GM19468 (cell line): Measurements from ENCODE around the gene ZFC3H1.

Experiments
- ATAC-seq: cut with Tn5 transposase; IDR thresholded peaks from one replicate; pipeline ENCODE4 v1.9.1; 2021; ENCODE audit warnings: mild to moderate bottlenecking, moderate library complexity, moderate number of reproducible peaks; ENCODE audit not compliant: unreplicated experiment; ENCODE audit errors: extremely low read depth

The ZFC3H1 gene

DNA sequence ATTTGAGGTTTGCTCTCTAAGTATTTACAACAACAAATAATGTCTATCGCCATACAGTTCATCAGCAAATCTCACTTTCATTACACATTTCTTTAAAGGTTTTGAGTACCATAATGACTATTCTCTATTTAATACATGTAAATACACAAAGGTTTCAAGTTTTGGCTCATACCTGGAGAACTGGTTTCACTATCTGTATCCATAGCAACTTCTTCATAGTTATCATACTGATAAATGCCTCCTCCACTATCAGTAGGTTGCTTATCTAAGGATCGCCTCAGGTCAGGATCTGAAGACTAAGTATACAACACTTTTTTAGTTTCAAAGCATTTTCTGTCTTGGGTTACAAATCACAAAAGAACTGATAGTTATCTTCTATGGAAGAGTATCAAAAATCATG is 21.4 kb downstream of the ZFC3H1 start:
- no peak for ATAC-seq

DNA sequence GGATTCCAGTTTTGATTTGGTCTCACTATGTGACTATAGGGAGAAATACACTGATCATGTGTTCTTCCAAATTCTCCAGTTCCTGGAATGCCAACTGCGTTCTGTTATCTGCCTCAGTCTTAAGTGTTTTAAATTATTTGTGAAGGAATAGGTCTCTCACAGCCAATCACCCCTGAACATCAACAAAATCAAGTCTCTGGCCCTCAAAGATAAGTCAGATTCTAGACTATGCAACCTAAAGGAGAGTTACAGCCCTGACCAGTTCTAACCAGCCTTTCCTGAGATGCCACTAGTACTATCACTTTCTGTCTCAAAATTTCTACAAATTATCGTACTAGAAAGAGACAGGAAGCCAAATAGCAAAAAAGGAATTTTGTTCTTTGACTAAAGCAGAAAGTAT is 22.3 kb downstream of the ZFC3H1 start:
- no peak for ATAC-seq

DNA sequence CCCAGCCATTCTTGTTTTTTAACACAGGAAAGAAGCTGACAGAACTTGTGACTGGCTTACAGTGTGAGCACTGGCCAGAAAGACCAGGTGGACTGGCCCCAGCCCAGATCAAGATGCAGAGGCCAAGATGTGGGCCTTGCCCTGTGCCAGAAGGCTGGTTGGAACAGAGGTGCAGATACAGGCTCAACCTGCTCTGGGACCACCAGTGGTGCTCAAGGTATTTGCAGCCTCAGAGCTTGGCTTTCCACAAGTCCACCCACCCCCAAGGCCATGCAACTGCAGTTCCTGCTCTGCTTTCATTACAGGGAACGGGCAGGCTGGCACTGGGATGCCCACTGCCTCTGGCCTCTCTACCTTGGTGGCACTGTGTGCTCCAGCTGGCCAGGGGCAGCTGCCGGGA is 23.3 kb downstream of the ZFC3H1 start:
- no peak for ATAC-seq

DNA sequence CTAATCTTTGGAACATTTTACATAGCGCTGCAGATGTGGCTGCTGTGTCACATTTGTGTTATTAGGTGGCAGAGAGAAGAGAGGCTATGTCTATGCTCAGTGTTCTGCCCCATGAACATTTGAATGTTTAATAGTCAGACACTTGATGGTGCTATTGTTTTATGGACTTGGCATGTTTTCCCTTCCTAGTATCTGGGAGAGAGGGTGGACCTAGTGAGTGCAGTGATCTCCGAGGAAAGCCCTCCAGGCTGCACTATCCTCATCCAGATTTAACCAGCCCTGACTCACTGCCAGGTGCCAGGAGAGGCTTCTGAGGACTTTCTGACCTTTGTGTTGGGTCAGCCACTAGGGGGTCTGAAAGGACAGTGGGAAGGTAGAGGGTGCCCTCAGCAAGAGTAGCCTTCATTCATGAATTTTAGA is 24.3 kb downstream of the ZFC3H1 start:
- ATAC-seq = no peak

DNA sequence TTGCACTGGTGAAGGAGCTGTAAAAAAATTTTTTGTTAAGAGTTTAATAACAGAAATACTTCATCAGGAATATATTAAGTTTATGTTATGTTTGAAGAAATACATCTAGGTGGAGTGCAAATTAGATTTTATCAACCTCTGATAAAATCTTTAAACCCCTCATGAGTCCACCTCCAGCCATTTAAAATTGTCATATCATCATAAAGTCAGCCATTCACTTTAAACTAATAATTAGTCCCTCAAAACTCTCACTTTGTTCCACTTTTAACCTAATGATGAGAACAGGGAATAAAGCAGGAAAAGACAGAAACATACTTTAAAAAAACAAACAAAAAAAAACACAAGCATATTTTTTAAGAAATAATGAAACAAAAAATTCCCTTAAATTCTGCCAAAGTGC is 25.1 kb downstream of the ZFC3H1 start:
- ATAC-seq = no peak

DNA sequence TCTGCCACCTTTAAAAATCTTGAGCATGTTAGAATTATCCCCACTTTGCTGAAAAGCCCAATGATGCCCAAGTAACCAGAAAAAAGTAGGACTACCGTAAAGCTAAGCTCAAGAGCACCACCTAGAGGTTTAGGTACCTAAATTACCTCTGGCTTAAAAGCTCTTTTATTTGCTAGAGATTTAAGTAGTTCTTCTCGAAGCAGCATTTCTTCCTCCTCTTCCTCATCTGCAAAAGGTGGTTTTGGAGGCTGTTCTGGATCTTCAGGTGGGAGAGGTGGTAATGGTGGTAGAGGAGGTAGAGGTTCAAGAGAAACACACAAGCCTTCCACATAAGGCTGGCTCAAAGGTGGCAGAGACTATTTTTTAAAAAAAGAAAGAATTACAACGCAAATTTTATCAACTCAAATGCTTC is 26.9 kb downstream of the ZFC3H1 start:
- ATAC-seq = peak; percentile 62

DNA sequence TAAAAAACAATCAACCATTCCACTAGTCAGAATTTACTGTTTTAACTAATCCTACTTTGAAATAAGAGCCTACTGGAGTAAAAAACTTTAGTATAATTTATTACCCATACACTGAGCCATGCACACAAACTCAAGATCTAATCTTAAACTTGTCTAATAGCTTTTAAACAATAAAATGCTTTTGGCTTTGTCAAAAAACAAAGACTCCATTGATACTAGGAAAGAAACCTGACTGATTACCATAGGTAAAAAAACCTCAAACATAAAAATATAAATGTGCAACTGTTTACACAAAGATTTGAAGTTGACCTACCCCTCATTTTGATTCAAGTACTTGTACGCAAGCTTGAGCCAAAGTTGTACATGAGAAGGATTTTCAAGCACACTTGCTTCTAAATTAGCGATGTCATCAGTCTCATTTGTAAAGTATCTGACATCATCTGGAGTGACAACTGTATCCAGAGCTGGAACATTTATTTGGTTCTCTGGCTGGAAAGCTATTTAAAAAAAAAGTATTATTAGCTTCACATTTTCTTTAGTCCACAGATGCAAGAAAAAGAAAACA is 36.1 kb downstream of the ZFC3H1 start:
- no peak for ATAC-seq

DNA sequence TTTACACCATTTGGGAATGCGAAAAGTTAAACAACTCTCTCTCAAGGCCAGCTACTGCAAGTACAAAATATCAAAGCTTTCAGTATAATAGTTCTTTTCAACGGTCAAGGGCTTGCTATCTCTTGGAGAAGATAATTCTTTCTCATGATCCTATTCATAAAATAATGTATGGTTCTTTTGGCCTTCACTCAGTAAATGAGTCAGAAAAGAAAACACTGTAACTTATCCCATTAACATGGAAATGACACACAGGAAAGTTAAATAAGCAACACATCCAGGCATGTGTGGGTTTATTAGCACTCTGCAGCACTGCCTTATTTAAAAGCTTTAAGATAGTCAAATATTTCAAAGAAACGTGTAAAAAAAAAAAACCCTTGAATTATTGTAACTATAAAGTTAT is 36.9 kb downstream of the ZFC3H1 start:
- no peak for ATAC-seq

DNA sequence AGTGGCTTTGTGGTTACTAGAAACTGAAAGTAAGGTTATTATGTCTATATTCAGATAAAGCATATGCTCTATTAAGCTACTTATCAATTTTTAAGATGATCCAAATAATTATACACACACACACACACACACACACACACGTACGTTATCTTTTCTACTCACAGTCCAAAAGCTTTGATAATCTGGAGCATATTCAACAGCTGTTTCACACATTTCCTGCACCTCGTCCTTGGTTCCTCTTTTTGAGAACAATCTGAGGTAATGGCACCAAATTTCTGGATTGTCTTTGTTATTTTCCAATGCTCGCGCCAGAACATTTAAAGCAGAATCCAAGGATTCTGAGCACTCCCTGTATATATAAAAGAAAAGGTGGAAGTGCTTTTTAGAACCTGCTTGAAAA is 37.5 kb downstream of the ZFC3H1 start:
- no peak for ATAC-seq

DNA sequence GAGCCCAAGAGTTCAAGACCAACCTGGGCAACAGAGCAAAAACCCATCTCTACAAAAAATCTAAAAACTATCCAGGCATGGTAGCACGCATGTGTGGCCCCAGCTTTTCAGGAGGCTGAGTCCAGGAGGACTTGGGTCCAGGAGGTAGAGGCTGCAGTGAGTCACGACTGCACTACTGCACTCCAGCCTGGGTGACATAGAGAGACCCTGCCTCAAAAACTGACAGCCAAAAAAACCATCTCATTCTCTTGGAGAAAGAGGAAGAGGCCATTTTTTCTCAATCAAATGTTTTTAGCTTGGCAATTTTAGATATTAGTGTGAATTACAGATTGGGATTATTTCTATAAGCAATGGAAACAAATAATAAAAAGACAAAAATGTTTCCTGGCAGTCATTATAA is 38.2 kb downstream of the ZFC3H1 start:
- no peak for ATAC-seq

DNA sequence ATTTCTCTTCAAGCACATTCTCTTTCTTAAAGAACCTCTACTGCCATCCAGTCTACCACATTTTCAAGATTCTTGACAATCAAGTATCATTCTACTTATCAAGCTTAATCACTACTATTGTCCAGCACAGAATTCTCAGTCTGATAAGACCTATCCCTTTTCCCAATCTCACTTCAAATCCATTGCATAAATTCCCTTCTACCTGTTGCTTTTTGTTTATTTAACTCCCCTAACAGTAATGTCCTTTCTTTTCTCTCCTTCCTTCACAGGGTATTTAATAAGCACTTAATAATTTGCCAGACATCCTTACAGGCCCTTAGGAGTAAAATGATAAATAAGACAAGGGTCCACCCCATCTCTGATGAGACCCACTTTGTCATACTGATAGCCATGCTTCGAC is 41.7 kb downstream of the ZFC3H1 start:
- no peak for ATAC-seq

DNA sequence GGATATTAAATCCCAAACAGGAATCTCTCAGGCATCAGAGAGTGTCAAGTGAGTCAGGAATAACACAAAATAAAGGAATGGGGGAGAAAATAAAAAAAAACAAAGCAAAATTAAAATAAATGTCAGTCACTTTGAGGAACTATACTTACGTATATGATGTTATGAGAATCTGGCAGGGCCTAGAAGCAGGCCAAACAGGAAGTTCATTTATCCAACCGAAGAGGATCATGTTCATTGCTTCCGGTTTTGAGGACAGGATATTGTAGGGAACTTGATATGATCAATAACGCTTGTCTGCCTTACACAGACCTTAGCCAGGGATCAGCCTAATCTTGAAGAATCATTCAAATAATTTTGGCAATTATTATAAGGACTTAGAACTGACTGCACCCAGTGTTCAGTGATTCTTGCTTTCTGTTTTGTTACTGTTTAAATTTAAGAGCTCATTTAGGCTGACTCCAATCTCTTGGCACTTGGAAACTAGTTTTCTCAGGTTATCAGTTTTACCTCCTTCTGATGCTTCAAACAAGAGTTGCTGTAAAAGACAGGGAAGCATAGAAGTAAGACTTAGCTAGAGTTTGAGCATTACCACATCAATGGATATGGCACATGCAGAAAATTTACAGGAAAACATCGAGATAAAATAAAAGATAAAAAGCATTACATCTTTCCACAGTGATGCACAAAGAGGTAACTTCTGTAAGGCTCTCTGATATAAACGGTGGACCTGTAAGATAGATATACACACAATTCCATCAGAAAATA is 53.4 kb downstream of the ZFC3H1 start:
- ATAC-seq = no peak

DNA sequence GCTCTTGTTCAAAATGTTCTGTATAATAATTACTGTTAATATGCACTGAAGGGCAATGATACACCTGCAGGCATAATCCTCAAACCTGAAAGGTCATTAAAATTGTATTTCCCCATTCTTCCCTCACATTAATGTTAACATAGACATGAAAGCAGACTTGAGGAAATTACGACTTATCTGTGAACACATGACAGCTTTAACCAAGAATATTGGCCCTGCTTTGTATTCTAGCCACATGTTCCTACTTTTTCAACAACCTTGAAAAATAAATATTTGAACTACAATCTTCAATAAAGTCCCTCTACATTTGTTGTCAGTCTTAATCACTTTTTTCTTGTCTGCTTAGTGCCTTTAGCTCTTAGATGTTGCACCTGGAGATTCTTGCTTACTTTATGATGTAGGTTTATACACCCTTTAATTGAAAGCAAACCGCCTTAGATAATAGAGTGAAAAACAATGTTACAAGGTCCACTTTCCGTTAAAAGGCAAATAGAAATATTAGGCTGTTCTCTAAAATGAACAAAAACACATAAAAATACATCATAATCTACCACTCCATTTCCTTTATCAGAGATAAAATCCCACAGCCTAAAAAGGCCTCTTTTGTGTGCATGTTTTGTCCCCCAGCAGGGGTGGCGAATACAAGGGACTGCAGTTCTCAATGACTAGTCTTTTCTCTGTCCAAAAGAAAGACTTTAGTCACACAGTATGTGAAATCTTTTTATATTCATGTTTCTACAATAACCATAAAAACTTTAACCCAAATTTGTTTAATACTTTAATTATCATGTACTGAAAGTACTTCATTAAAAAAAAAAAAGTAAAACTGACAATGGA is 55.9 kb downstream of the ZFC3H1 start:
- ATAC-seq = no peak

DNA sequence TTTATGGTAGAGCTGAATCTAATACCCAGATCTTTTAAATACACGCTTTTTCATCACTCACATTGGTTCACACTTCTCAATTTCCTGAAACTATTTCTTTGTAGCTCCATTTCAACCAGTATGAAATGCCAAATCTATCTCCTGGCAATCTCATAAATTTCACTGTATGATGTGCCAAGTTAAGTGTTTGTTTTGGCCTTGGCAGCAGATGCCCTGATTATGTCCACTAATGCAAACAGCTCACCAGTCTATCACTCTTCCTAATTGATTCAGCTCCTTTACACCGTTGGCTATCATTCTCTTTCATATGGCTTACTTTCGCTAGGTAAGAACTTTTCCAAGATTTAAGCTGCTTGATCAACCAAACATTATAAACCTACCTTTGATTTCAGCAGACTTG is 58.6 kb downstream of the ZFC3H1 start:
- ATAC-seq = no peak

DNA sequence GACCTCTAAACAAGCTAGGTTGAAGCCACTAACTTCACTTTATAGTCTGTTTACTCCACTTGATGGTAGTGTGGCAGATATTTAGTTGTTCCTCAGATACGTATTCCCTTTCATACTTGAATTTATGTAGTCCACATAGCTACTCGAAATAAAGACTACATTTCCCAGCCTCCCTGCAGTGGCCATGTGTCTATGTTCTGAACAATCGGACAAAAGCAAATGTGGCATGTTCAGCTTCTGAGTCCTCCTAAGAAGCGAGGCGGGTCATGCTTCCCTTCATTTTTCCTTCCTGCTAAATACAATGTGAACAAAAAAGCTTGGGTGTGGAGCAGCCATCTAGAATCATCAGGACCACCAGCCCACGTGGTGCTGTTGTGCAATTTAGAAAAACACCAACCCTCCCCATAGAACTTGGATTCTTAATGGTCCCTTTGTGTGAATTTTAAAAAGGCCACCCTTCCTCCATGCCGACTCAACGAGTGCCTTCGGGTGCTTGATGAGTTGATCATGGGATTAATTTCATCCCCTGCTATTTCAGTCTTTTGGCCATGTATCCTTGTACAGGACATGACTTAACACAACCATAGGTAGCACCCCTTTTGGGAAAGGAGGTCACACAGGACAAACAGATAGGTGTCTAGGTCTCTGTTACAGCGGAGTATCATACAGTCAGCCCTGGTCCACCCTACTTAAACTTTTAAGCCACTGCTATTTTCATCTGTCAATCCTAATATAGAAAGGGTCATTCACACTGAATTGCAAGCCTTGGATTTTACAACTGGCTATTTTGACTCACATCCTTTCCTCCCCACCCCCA is 60.7 kb downstream of the ZFC3H1 start:
- ATAC-seq = no peak

DNA sequence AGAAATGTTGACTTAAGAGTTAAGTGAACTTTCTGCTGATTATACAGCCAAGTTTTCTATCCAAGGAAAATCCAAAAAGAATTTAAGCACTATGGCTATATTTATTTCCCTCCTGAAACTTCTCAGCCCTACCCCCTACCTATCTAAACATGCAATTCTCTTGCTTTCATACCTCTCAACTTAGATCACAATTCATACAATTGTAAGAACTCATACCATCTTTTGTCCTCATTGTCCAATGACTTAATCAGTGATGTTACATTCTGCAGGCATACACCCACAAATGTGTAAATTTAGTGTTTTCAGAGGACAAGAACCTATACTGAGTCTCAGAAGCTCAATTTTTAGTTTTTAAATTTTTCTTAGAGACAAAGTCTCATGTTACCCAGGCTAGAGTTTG is 62.1 kb downstream of the ZFC3H1 start:
- no peak for ATAC-seq

DNA sequence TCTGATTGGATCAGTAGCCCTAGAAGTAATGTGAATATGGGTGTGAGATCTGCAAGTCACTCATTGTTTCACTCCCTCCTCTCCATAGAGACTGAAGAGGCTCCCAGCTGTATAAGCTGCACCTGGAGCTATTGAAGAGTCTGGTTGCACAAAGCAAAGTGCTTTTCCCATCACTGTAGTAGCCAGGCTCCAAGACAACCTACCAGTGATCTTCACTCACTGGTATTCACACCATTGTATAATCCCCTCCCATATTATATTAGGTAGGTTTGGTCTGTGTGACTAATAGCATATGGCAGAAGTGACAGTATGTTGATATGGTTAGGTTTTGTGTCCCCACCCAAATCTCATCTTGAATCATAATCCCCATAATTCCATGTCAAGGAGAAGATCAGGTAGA is 64.4 kb downstream of the ZFC3H1 start:
- ATAC-seq = no peak

DNA sequence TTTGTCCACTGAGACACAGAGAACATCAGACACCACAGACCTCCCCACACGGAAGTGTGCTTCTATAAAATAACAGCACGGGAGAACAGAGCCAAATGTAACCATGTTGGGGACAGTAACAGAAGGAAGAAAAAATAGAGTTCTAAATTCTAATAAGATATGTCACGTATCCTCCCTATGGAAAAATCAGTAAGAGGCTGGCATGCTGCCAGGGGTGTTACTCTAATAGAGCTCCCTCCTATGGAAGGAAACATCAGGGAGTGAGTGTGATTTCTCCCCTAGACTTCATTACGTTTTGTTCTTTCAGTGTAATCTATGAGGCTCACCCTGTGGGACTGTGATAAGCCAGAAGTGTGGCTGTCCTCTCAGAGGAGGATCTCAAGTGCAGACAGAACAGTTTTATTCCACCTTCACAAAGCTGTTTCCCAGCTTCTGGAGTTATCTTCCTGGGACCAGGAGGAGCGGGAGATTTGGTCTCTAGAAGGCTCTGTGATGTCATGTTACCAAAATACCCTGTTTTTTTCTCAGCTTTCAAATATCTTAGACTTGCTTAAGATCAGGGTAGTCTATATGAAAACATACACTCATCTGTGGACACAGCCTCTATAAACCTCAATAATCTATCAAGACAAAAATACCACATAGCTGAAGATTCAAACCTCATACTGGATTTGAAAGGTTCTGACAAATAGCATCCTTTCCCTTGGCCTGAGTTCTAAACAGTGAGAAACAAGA is 69.3 kb downstream of the ZFC3H1 start:
- no peak for ATAC-seq

DNA sequence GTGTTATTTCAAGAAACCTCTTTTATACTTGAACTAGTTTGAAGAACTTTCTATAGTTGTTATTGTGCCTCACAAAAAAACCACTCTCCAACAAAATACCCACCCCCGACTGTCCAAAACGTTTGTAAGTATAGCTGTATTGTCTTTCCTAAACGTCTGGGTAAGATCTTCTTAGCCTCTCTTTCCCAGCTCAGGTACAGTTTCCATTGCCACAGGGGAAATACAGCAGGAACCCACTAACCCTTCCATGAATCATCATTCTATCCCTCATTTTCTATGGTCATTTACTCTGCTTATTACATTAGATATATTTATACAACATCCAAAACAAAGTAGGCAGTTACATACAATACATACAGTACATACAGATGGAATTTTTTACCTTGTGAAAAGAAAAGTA is 70.8 kb downstream of the ZFC3H1 start:
- no peak for ATAC-seq

DNA sequence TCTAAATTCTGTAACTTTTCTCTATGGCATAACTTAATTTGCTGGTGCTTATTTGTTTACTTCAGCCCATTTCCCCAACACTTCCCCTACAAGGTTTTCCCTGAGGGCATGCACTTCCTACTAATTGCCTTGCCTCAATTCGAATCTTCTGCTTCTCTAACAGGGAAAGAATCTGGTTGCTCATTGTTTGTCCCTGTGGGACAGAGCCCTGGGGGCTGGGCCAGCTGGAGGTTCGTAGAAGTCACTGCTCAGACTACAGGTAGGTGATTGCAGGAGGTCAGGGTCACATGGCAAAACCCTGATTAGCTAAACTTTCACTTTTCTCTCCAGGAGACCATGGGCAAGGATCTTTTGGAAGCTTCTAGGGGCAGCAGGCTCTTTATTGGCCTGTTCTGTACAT is 72.0 kb downstream of the ZFC3H1 start:
- ATAC-seq = no peak
